OCI-LY7 (cell line): ENCODE results near the gene GPS1. TPM values are rescaled to one million over a fixed set of nuclear protein-coding genes. Genes with fewer than 3 reads are reported as not detected.

ENCODE experiments used
- BruUV-seq: library from RNA; stranded (reverse); fragments of 400-500 nt; replicated peaks from 2 replicates; lab custom pipeline; 2021; lab: Mats Ljungman, UMichigan
- CTCF ChIA-PET: fragments of 300-600 bp; sonication (Branson Sonifier 250); formaldehyde crosslinking; loops from one replicate; lab custom pipeline; 2022; ENCODE audit warnings: antibody characterized with exemption; ENCODE audit not compliant: unreplicated experiment; lab: Charles Lee
- POLR2A ChIA-PET: fragments of 300-600 bp; sonication (Branson Sonifier 250); formaldehyde crosslinking; loops from one replicate; lab custom pipeline; 2022; ENCODE audit warnings: antibody characterized with exemption; lab: Charles Lee
- DNase-seq: peaks from one replicate; pipeline ENCODE4 v3.0.0-alpha.2; 2015; ENCODE audit warnings: low spot score
- H2AFZ ChIP-seq: fragments of 200-600 bp; sonication (generic), shearing (Covaris generic); 2 replicates; pipeline ENCODE4 v1.6.1; 2014; ENCODE audit warnings: mild to moderate bottlenecking, antibody characterized with exemption, low read length, moderate library complexity
- H3K27ac ChIP-seq: fragments of 200-600 bp; sonication (generic); 2 replicates; pipeline ENCODE4 v1.5.1; 2014; ENCODE audit warnings: mixed run types, low read depth, mild to moderate bottlenecking, moderate library complexity, low read length, inconsistent platforms; ENCODE audit not compliant: poor library complexity, severe bottlenecking
- H3K36me3 ChIP-seq: fragments of 200-600 bp; sonication (generic); 2 replicates; pipeline ENCODE4 v1.6.1; 2014; ENCODE audit warnings: mild to moderate bottlenecking, antibody characterized with exemption, low read length, moderate library complexity, mixed read lengths; ENCODE audit not compliant: insufficient read depth
- H3K4me1 ChIP-seq: fragments of 200-600 bp; sonication (generic); 2 replicates; pipeline ENCODE4 v1.5.1; 2014; ENCODE audit warnings: mild to moderate bottlenecking, low read length; ENCODE audit not compliant: insufficient read depth, poor library complexity, severe bottlenecking
- H3K4me2 ChIP-seq: fragments of 200-600 bp; sonication (generic); 2 replicates; pipeline ENCODE4 v1.6.1; 2014; ENCODE audit warnings: mild to moderate bottlenecking, low read length
- H3K4me3 ChIP-seq: fragments of 200-600 bp; sonication (generic); 2 replicates; pipeline ENCODE4 v1.5.1; 2014; ENCODE audit warnings: mild to moderate bottlenecking, low read depth, low read length; ENCODE audit not compliant: poor library complexity, severe bottlenecking
- H3K79me2 ChIP-seq: fragments of 200-600 bp; sonication (generic); 2 replicates; pipeline ENCODE4 v1.6.1; 2016; ENCODE audit warnings: low read depth, mild to moderate bottlenecking, low read length, moderate library complexity, mixed read lengths; ENCODE audit not compliant: insufficient read depth
- H3K9me2 ChIP-seq: fragments of 200-600 bp; sonication (generic); 2 replicates; pipeline ENCODE4 v1.6.1; 2016; ENCODE audit warnings: mild to moderate bottlenecking, low read length, mixed read lengths; ENCODE audit not compliant: insufficient read depth
- H3K9me3 ChIP-seq: fragments of 200-600 bp; sonication (generic); 2 replicates; pipeline ENCODE4 v1.6.1; 2014; ENCODE audit warnings: mild to moderate bottlenecking, mixed run types, low read length, mixed read lengths
- H4K20me1 ChIP-seq: fragments of 200-600 bp; sonication (generic); 2 replicates; pipeline ENCODE4 v1.6.1; 2014; ENCODE audit warnings: mild to moderate bottlenecking, antibody characterized with exemption, low read length, moderate library complexity, mixed read lengths; ENCODE audit not compliant: insufficient read depth
- CTCF ChIP-seq: fragments of 200-600 bp; sonication (generic); conservative IDR thresholded peaks from 2 replicates; pipeline ENCODE4 v1.5.1; 2014; ENCODE audit warnings: mild to moderate bottlenecking, antibody characterized with exemption, low read length, moderate library complexity, mixed read lengths
- EZH2phosphoT487 ChIP-seq: fragments of 200-600 bp; sonication (generic); IDR thresholded peaks from 2 replicates; pipeline ENCODE4 v1.6.1; 2018; ENCODE audit warnings: low read depth, borderline replicate concordance, mild to moderate bottlenecking, mixed run types, antibody characterized with exemption, low read length, moderate library complexity, mixed read lengths
- intact Hi-C: fragments of 100-400 bp; cut with micrococcal nuclease; formaldehyde crosslinking; loops from one replicate; pipeline ENCODE4 v1.10.0; 2022; ENCODE audit not compliant: unreplicated experiment
- total RNA-seq, 2 experiments: library from RNA; depleted of rRNA in 1 of 2; stranded (reverse); fragments of >200 nt in 1 of 2; shearing (Covaris generic) in 1 of 2; gene quantifications; 2 replicates each; pipeline ENCODE4 v1.2.3, GENCODE V29; 2014 to 2022

The GPS1 gene
- total RNA-seq, 2 experiments from 2014 or later: 133 to 169 TPM

GRCh38 chr17:82083009-82083408 is 31.3 kb downstream of the GPS1 start:
- H3K36me3 ChIP-seq: peaks cover 98% of the 10 kb centered on the region
- no peak overlapping the region for H3K27ac ChIP-seq
- TF ChIP-seq EZH2phosphoT487 (no peak), CTCF (no peak)
- DNase-seq: no peak
- no peaks in the 10 kb centered on the region for H3K9me2 ChIP-seq
- intact Hi-C loops: no loop called here
- H3K4me3 ChIP-seq: no peak overlapping the region
- H3K79me2 ChIP-seq: no peaks in the 10 kb centered on the region
- ChIA-PET POLR2A (no interaction called here), CTCF (no interaction called here)
- no TSS peak for BruUV-seq
- H3K4me1 ChIP-seq: no peaks in the 10 kb centered on the region
- H3K9me3 ChIP-seq: no peaks in the 10 kb centered on the region
- no peak overlapping the region for H2AFZ ChIP-seq
- no peak overlapping the region for H3K4me2 ChIP-seq
- H4K20me1 ChIP-seq: no peaks in the 10 kb centered on the region

GRCh38 chr17:82083533-82084359 is 32.0 kb downstream of the GPS1 start:
- intact Hi-C loops: no loop called here
- no peaks in the 10 kb centered on the region for H3K9me3 ChIP-seq
- H3K4me1 ChIP-seq: no peaks in the 10 kb centered on the region
- H3K27ac ChIP-seq: no peak overlapping the region
- no peaks in the 10 kb centered on the region for H3K79me2 ChIP-seq
- H2AFZ ChIP-seq: no peak overlapping the region
- H3K4me3 ChIP-seq: no peak overlapping the region
- no peak overlapping the region for H3K4me2 ChIP-seq
- TF ChIP-seq EZH2phosphoT487 (no peak), CTCF (no peak)
- H3K36me3 ChIP-seq: peaks cover 98% of the 10 kb centered on the region
- H3K9me2 ChIP-seq: no peaks in the 10 kb centered on the region
- no TSS peak for BruUV-seq
- H4K20me1 ChIP-seq: no peaks in the 10 kb centered on the region
- ChIA-PET CTCF (no interaction called here), POLR2A (no interaction called here)
- no peak for DNase-seq

- no peaks in the 10 kb centered on the region for H3K9me3 ChIP-seq
- H4K20me1 ChIP-seq: no peaks in the 10 kb centered on the region
- H3K4me2 ChIP-seq: no peak overlapping the region
- H3K27ac ChIP-seq: no peak overlapping the region
- no peaks in the 10 kb centered on the region for H3K9me2 ChIP-seq
- intact Hi-C loops: no loop called here
- no TSS peak for BruUV-seq
- H3K36me3 ChIP-seq: peaks cover 100% of the 10 kb centered on the region
- no peak for DNase-seq
- H2AFZ ChIP-seq: no peak overlapping the region
- H3K4me1 ChIP-seq: no peaks in the 10 kb centered on the region
- H3K79me2 ChIP-seq: no peaks in the 10 kb centered on the region
- ChIA-PET POLR2A (no interaction called here), CTCF (no interaction called here)
- no peak overlapping the region for H3K4me3 ChIP-seq
- TF ChIP-seq EZH2phosphoT487 (no peak), CTCF (no peak)
These were observed 32.8 kb downstream of the GPS1 start for GRCh38 chr17:82084373-82085030.
